GM20000 (cell line): ENCODE data around the gene AGAP3.

ENCODE experiments used
- DNase-seq: peaks from one replicate; pipeline ENCODE4 v3.0.0; 2012; ENCODE audit warnings: low spot score
- TF ChIP-seq, protein P1 (sequence below): IDR thresholded peaks from 2 replicates; pipeline ENCODE4 v1.5.1; 2012; ENCODE audit warnings: mild to moderate bottlenecking, control low read depth; ENCODE audit errors: extremely low read depth, missing control alignments

The AGAP3 gene

DNA sequence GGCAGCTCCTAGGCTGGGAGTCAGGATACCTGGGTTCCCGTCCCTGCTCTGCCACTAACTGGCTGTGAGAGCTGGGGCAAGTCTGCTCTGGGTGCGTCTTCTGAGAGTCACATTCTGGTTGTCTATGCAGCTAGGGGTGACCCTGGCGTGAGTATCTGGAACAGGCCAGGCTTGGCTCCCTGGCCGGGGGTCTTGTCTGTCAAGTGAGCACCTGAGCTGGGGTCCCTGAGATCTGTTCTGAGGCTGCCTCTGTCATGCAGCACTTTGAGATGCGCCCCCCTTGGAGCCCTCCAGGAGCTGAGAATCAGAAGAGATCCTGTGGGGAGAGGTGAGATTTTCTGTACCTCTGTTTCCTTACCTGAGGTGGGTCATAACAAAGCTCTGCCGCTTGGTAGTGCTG is 7.5 kb downstream of the AGAP3 start:
- DNase-seq = no peak
- TF ChIP-seq, protein P1, sequence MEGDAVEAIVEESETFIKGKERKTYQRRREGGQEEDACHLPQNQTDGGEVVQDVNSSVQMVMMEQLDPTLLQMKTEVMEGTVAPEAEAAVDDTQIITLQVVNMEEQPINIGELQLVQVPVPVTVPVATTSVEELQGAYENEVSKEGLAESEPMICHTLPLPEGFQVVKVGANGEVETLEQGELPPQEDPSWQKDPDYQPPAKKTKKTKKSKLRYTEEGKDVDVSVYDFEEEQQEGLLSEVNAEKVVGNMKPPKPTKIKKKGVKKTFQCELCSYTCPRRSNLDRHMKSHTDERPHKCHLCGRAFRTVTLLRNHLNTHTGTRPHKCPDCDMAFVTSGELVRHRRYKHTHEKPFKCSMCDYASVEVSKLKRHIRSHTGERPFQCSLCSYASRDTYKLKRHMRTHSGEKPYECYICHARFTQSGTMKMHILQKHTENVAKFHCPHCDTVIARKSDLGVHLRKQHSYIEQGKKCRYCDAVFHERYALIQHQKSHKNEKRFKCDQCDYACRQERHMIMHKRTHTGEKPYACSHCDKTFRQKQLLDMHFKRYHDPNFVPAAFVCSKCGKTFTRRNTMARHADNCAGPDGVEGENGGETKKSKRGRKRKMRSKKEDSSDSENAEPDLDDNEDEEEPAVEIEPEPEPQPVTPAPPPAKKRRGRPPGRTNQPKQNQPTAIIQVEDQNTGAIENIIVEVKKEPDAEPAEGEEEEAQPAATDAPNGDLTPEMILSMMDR = no peak

DNA sequence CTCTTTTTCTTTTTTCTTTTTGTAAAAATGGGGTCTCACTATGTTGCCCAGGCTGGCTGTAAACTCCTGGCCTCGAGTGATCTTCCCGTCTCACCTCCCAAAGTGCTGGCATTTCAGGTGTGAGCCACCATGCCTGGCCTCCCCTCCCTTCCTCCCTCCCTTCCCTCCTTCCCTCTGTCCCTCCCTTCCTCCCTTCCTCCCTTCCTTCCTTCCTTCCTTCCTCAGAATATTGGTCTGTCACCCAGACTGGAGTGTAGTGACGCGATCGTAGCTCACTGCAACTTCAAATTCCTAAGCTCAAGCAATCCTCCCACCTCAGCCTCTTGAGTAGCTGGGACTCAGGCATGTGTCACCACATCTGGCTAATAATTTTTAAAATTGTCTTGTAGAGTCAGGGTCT is 8.4 kb downstream of the AGAP3 start:
- no peak for DNase-seq
- TF ChIP-seq, protein P1 = no peak

DNA sequence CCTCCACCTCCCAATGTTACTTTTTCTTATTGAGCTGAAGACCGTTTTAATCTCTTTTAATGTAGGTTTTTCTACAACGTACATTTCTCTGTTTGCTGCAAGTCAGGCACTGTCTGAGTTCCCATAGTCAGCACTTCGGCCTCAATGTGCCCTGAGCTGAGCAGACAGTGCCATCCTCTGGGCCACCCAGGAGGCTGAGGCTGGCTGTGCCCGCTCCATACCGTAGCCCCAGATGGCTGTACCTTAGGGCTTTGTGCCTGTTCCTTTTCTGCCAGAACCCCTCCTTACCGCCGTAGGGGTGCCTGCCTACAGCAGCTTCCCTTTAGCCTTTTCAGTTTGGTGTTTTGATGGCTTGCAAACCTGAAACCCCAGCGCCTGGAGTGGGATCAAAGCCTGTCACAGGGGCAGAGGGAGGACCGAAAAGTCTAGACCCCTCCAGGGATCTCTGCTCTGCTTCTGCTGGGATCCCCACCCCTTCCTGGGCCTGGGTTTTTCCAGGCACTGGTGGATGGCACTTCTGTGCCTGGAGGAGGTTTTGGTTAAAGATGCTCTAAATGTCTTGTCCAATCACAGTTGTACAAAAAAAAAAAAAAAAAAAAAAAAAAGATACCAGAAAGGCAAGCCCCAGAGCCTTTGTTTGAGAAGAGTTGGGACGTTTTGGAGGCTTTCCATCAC is 9.0 kb downstream of the AGAP3 start:
- TF ChIP-seq, protein P1 = no peak
- DNase-seq = no peak

DNA sequence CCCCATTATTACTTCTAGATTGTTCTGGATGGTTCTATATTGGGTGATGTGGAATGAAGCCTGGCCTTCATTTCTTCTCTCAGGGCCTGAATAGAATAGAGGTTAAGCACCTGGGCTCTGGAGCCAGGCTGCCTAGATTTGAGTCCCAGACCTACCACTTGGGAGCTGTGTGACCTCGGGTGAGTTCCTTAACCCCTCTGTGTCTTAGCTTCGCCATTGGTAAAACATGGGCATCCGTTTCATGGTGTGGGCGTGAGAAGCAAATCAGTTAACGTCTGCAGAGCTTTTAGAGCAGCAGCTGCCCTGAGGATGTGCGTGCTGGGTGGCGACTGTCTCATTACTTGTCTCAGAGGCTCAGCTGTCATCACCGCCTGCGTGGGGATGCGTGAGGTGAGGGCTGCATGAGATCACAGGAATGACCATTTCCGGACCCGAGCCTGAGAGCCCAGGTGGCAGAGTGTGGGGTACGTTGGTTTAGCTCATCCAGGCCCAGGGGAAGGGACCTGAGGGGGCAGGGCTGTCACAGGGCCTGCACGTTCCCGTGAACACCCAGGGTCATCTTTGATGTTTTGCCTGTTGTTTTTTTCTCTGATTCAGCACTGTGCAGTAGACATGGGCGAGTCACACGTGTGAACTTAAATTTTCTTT is 9.7 kb downstream of the AGAP3 start:
- no peak for DNase-seq
- TF ChIP-seq, protein P1 = no peak

DNA sequence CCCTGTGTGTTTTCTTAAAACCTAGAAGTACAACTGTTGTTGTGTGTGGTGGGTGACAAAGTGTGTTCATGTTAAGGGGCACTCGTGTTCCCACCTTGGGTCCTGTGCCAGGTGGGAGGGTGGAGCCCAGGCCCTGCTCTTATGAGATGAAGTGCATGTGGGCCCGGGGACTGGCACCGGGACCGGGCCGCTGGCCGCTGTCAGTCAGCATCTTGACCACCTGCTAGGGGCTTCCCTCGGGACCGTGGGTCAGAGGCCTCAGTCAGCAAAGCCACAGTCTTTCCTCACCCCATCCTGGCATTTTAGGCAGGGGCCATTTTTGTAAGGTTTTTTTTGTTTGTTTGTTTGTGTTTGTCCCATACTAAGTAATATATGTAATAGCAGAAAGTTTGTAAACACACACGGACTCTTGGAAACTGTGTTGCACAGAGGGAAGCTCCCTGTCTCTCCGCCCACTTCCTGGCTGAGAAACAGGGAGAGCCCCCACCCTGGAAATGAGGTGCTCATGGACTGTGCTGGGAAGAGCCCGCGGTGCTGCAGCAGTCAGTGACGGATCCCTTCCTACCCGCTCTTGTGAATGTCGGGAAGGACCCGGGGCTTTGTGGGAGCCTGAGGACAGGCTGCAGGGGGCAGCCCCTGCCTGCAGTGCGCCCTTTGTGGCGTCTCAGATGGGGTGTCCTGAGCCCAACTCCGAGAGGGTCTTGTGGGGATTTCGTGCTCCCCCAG is 13.4 kb downstream of the AGAP3 start:
- TF ChIP-seq, protein P1 = no peak
- DNase-seq = no peak

DNA sequence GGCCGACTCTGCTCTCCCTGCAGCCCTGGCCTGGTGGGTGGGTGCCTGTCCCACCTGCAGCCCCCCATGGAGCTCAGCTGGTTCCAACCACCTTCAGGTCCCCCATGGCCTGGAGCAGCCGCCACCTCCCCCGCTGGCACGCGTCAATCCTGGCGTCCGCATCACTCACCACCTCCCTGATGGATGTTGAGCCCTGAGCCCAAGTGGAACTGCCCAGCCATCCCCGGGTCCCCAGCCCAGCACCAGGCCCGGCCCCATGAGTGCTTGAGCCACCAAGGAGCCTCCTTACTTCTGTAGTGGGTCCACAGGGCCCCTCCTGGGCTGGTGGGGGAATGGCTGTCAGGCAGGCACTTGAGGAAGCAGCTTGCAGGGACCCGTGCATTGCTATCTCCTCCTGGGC is 14.6 kb downstream of the AGAP3 start:
- TF ChIP-seq, protein P1 = no peak
- DNase-seq = no peak
